ENCODE data around the gene ARHGAP26. TPM values are rescaled to one million over a fixed set of nuclear protein-coding genes. Genes with fewer than 3 reads are reported as not detected.
A peak's percentile ranks its signal among the peaks of the same experiment; 100 is the strongest.

Gene ARHGAP26
- polyA plus RNA-seq, 3 donors: 26.5 to 56.8 (median 28.7) TPM

- no peak overlapping the region for H3K4me3 Mint-ChIP-seq
- DNase-seq: peak; percentile 9 to 38 (median 20)
- peak overlapping the region in 4 of 7 donors; percentile 12 to 78 (median 51) for H3K27ac Mint-ChIP-seq
- H3K9ac ChIP-seq (ENCODE audit: insufficient read depth, low read length, poor library complexity, severe bottlenecking): no peak overlapping the region
- H3K9me3 ChIP-seq (replicated peaks in 1 of 2; ENCODE audit: control insufficient read depth in 1 of 2, insufficient read depth in 1 of 2, low read length in 2 of 2): no peaks in the 10 kb centered on the region
- no peaks in the 10 kb centered on the region for H3K27me3 Mint-ChIP-seq (ENCODE audit: low read depth in 3 of 3)
- H3K27me3 ChIP-seq (ENCODE audit: control insufficient read depth in 2 of 2, insufficient read depth in 2 of 2, low read length in 2 of 2): no peaks in the 10 kb centered on the region
- H3K4me1 Mint-ChIP-seq: peaks cover 27% of the 10 kb centered on the region
- peaks cover 22 to 29% of the 10 kb centered on the region in 2 donors for H3K4me1 ChIP-seq (ENCODE audit: control insufficient read depth in 1 of 2, insufficient read depth in 2 of 2, low read length in 2 of 2)
- peaks cover 39 to 42% of the 10 kb centered on the region in 2 donors for H3K36me3 Mint-ChIP-seq
- no peaks in the 10 kb centered on the region for H3K79me2 ChIP-seq (ENCODE audit: insufficient read depth, low read length)
- peaks cover 57% of the 10 kb centered on the region for H4K20me1 ChIP-seq (ENCODE audit: insufficient read depth, low read length)
- H3K9me3 Mint-ChIP-seq: no peaks in the 10 kb centered on the region
- WGBS (ENCODE audit: insufficient coverage): no CpG with 5 or more reads among the region's 1 CpG
- H3K4me3 ChIP-seq (replicated peaks in 1 of 3; ENCODE audit: low read depth in 2 of 3, low read length in 3 of 3): no peak overlapping the region
- no peak for TF ChIP-seq CTCF (IDR thresholded peaks at IDR 0.05)
- no peak overlapping the region for H3K4me2 ChIP-seq (replicated peaks; ENCODE audit: extremely low read depth, low read length, poor library complexity, severe bottlenecking)
- H3K36me3 ChIP-seq (replicated peaks in 1 of 2; ENCODE audit: control insufficient read depth in 1 of 2, insufficient read depth in 2 of 2, low read length in 2 of 2): peaks cover 1 to 28% of the 10 kb centered on the region in 2 donors
- H2AFZ ChIP-seq (ENCODE audit: insufficient read depth, low read depth, low read length, poor library complexity, severe bottlenecking): no peak overlapping the region
- peak overlapping the region in 1 of 2 donors; percentile 61 for H3K27ac ChIP-seq (ENCODE audit: low read depth in 1 of 2, low read length in 2 of 2)
- intact Hi-C loops (cut with micrococcal nuclease): no loop called here
Observed at GRCh38 chr5:143110591-143110990, 340.4 kb downstream of the ARHGAP26 start.

- no peak for TF ChIP-seq CTCF (IDR thresholded peaks at IDR 0.05)
- H3K4me3 Mint-ChIP-seq: no peak overlapping the region
- no peak for DNase-seq
- no peaks in the 10 kb centered on the region for H3K27me3 Mint-ChIP-seq (ENCODE audit: low read depth in 3 of 3)
- H3K9me3 Mint-ChIP-seq: no peaks in the 10 kb centered on the region
- peak overlapping the region in 4 of 7 donors; percentile 31 to 77 (median 54) for H3K27ac Mint-ChIP-seq
- no peak overlapping the region for H3K4me2 ChIP-seq (replicated peaks; ENCODE audit: extremely low read depth, low read length, poor library complexity, severe bottlenecking)
- peaks cover 52% of the 10 kb centered on the region for H4K20me1 ChIP-seq (ENCODE audit: insufficient read depth, low read length)
- H3K4me3 ChIP-seq (replicated peaks in 1 of 3; ENCODE audit: low read depth in 2 of 3, low read length in 3 of 3): no peak overlapping the region
- no peak overlapping the region for H2AFZ ChIP-seq (ENCODE audit: insufficient read depth, low read depth, low read length, poor library complexity, severe bottlenecking)
- H3K9me3 ChIP-seq (replicated peaks in 1 of 2; ENCODE audit: control insufficient read depth in 1 of 2, insufficient read depth in 1 of 2, low read length in 2 of 2): no peaks in the 10 kb centered on the region
- H3K79me2 ChIP-seq (ENCODE audit: insufficient read depth, low read length): no peaks in the 10 kb centered on the region
- H3K4me1 ChIP-seq (ENCODE audit: control insufficient read depth in 1 of 2, insufficient read depth in 2 of 2, low read length in 2 of 2): peaks cover 22 to 31% of the 10 kb centered on the region in 2 donors
- peaks cover 35% of the 10 kb centered on the region for H3K4me1 Mint-ChIP-seq
- H3K36me3 ChIP-seq (replicated peaks in 1 of 2; ENCODE audit: control insufficient read depth in 1 of 2, insufficient read depth in 2 of 2, low read length in 2 of 2): peaks cover 3 to 26% of the 10 kb centered on the region in 2 donors
- H3K27ac ChIP-seq (ENCODE audit: low read depth in 1 of 2, low read length in 2 of 2): no peak overlapping the region
- no peak overlapping the region for H3K9ac ChIP-seq (ENCODE audit: insufficient read depth, low read length, poor library complexity, severe bottlenecking)
- H3K27me3 ChIP-seq (ENCODE audit: control insufficient read depth in 2 of 2, insufficient read depth in 2 of 2, low read length in 2 of 2): no peaks in the 10 kb centered on the region
- 100% methylated on average over 3 of the region's 5 CpGs for WGBS (ENCODE audit: insufficient coverage)
- intact Hi-C loops (cut with micrococcal nuclease): no loop called here
- H3K36me3 Mint-ChIP-seq: peaks cover 39% of the 10 kb centered on the region in 2 donors
Observed at GRCh38 chr5:143111799-143112198, 341.6 kb downstream of the ARHGAP26 start.
